ENCODE results near the gene C21orf58. TPM values are rescaled to one million over a fixed set of nuclear protein-coding genes. Genes with fewer than 3 reads are reported as not detected.

C21orf58 gene
- total RNA-seq, 1 experiment from 2014 or later, result 15.3 TPM

GRCh38 chr21:46304437-46304836 is 19.2 kb downstream of the C21orf58 start:
- Histone ChIP-seq H3F3A (ENCODE audit: low read length, unreplicated experiment) (no peaks in the 10 kb centered on the region), H3K79me2 (ENCODE audit: low read length) (no peaks in the 10 kb centered on the region), H3K9me3 (ENCODE audit: low read length) (no peaks in the 10 kb centered on the region), H3K36me3 (ENCODE audit: low read depth, low read length) (peaks cover 12% of the 10 kb centered on the region), H2AFZ (ENCODE audit: low read length) (no peak overlapping the region), H3K4me1 (ENCODE audit: insufficient read depth, low read length) (peaks cover 10% of the 10 kb centered on the region), H3K9ac (ENCODE audit: low read length) (no peak overlapping the region), H3K4me3 (ENCODE audit: low read length) (no peak overlapping the region), H4K20me1 (ENCODE audit: low read length) (no peaks in the 10 kb centered on the region), H3K4me2 (ENCODE audit: low read length) (no peak overlapping the region), H3K27ac (ENCODE audit: low read length) (no peak overlapping the region), H3K27me3 (ENCODE audit: low read length) (no peaks in the 10 kb centered on the region), H3K9me2 (replicated peaks; ENCODE audit: low read length) (no peaks in the 10 kb centered on the region)
- intact Hi-C loops (cut with micrococcal nuclease), result no loop called here
- TF ChIP-seq EZH2 (IDR thresholded peaks at IDR 0.05; ENCODE audit: low read length, unreplicated experiment) (no peak), EZH2phosphoT487 (IDR thresholded peaks at IDR 0.05; ENCODE audit: borderline replicate concordance, low read length) (no peak), CTCF (conservative IDR thresholded peaks at IDR 0.05; ENCODE audit: low read depth, low read length) (no peak)
- POLR2A ChIA-PET (ENCODE audit: unreplicated experiment), result no interaction called here
- no peak for DNase-seq
- CTCF ChIA-PET, result no interaction called here
- no peak for ATAC-seq
- BruUV-seq (replicated peaks), result no TSS peak

GRCh38 chr21:46301759-46302158 is 21.9 kb downstream of the C21orf58 start:
- POLR2A ChIA-PET (ENCODE audit: unreplicated experiment), result no interaction called here

GRCh38 chr21:46299167-46299566 is 24.5 kb downstream of the C21orf58 start:
- no peak overlapping the region for H2AFZ ChIP-seq (ENCODE audit: low read length)
- no peak overlapping the region for H3K27ac ChIP-seq (ENCODE audit: low read length)
- BruUV-seq (replicated peaks), result no TSS peak
- no peaks in the 10 kb centered on the region for H3K27me3 ChIP-seq (ENCODE audit: low read length)
- no peaks in the 10 kb centered on the region for H3F3A ChIP-seq (ENCODE audit: low read length, unreplicated experiment)
- TF ChIP-seq EZH2phosphoT487 (IDR thresholded peaks at IDR 0.05; ENCODE audit: borderline replicate concordance, low read length) (no peak), CTCF (conservative IDR thresholded peaks at IDR 0.05; ENCODE audit: low read depth, low read length) (no peak), EZH2 (IDR thresholded peaks at IDR 0.05; ENCODE audit: low read length, unreplicated experiment) (no peak)
- peaks cover 8% of the 10 kb centered on the region; the same call in 1 of the 2 replicates for H3K36me3 ChIP-seq (ENCODE audit: low read depth, low read length)
- no peaks in the 10 kb centered on the region for H3K9me2 ChIP-seq (replicated peaks; ENCODE audit: low read length)
- no peaks in the 10 kb centered on the region for H3K9me3 ChIP-seq (ENCODE audit: low read length)
- intact Hi-C loops (cut with micrococcal nuclease), result no loop called here
- ChIA-PET POLR2A (ENCODE audit: unreplicated experiment) (no interaction called here), CTCF (no interaction called here)
- no peak overlapping the region for H3K4me3 ChIP-seq (ENCODE audit: low read length)
- DNase-seq (no peak), ATAC-seq (no peak)
- no peaks in the 10 kb centered on the region for H4K20me1 ChIP-seq (ENCODE audit: low read length)
- no peaks in the 10 kb centered on the region for H3K4me1 ChIP-seq (ENCODE audit: insufficient read depth, low read length)
- no peak overlapping the region for H3K9ac ChIP-seq (ENCODE audit: low read length)
- H3K4me2 ChIP-seq (ENCODE audit: low read length), result no peak overlapping the region
- no peaks in the 10 kb centered on the region for H3K79me2 ChIP-seq (ENCODE audit: low read length)

More at GRCh38 chr21:46301759-46302158, 21.9 kb downstream of the C21orf58 start:
- Histone ChIP-seq H3K36me3 (ENCODE audit: low read depth, low read length) (peaks cover 12% of the 10 kb centered on the region), H3K27me3 (ENCODE audit: low read length) (no peaks in the 10 kb centered on the region), H3K79me2 (ENCODE audit: low read length) (no peaks in the 10 kb centered on the region), H3K27ac (ENCODE audit: low read length) (no peak overlapping the region), H3K9ac (ENCODE audit: low read length) (no peak overlapping the region), H2AFZ (ENCODE audit: low read length) (no peak overlapping the region), H3K4me3 (ENCODE audit: low read length) (no peak overlapping the region), H3K9me2 (replicated peaks; ENCODE audit: low read length) (no peaks in the 10 kb centered on the region), H3K9me3 (ENCODE audit: low read length) (no peaks in the 10 kb centered on the region), H3K4me2 (ENCODE audit: low read length) (no peak overlapping the region), H3K4me1 (ENCODE audit: insufficient read depth, low read length) (no peaks in the 10 kb centered on the region), H4K20me1 (ENCODE audit: low read length) (no peaks in the 10 kb centered on the region), H3F3A (ENCODE audit: low read length, unreplicated experiment) (no peaks in the 10 kb centered on the region)
- intact Hi-C loops (cut with micrococcal nuclease), result no loop called here
- BruUV-seq (replicated peaks), result no TSS peak
- DNase-seq (no peak), ATAC-seq (no peak)
- no peak for TF ChIP-seq EZH2 (IDR thresholded peaks at IDR 0.05; ENCODE audit: low read length, unreplicated experiment)
- CTCF ChIA-PET, result no interaction called here
